ENCODE data around the gene OSBPL1A.

DNA sequence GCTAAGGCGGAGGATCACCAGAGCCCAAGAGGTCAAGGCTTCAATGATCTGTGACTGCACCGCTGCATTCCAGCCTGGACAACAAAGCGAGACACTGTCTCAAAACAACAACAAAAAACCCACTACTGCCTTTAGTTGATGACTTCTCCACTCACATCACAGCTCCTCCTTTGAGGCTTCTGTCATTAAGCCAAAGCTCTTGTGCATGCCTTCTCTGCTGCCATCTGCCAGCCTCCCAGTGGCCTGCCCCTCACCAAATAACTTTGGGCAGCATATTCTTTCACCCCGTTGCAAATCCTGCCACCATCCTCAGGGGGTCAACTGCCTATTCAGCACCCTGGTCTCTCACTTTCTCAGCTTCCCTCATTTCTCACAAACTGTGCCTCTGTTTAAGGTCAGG is 27.5 kb downstream of the OSBPL1A start:
- TF ChIP-seq, protein P1, sequence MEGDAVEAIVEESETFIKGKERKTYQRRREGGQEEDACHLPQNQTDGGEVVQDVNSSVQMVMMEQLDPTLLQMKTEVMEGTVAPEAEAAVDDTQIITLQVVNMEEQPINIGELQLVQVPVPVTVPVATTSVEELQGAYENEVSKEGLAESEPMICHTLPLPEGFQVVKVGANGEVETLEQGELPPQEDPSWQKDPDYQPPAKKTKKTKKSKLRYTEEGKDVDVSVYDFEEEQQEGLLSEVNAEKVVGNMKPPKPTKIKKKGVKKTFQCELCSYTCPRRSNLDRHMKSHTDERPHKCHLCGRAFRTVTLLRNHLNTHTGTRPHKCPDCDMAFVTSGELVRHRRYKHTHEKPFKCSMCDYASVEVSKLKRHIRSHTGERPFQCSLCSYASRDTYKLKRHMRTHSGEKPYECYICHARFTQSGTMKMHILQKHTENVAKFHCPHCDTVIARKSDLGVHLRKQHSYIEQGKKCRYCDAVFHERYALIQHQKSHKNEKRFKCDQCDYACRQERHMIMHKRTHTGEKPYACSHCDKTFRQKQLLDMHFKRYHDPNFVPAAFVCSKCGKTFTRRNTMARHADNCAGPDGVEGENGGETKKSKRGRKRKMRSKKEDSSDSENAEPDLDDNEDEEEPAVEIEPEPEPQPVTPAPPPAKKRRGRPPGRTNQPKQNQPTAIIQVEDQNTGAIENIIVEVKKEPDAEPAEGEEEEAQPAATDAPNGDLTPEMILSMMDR (IDR thresholded peaks at IDR 0.05), result no peak
- TF ChIP-seq POLR2AphosphoS5 (IDR thresholded peaks at IDR 0.05) (no peak), EP300 (IDR thresholded peaks at IDR 0.05) (no peak), POLR2A (IDR thresholded peaks at IDR 0.05) (no peak)
